K562 treated with DMSO at 1 percent for 24 hours (cell line): ENCODE measurements around the gene ACP3. TPM values are rescaled to one million over a fixed set of nuclear protein-coding genes. Genes with fewer than 3 reads are reported as not detected.

ENCODE experiments used
- total RNA-seq: library from RNA; unstranded; fragments of 300-600 nt; gene quantifications from 2 replicates; pipeline ENCODE4 v1.2.3, GENCODE V29; 2022; ENCODE audit warnings: low read depth; ENCODE audit not compliant: insufficient read depth

The ACP3 gene, protein sequence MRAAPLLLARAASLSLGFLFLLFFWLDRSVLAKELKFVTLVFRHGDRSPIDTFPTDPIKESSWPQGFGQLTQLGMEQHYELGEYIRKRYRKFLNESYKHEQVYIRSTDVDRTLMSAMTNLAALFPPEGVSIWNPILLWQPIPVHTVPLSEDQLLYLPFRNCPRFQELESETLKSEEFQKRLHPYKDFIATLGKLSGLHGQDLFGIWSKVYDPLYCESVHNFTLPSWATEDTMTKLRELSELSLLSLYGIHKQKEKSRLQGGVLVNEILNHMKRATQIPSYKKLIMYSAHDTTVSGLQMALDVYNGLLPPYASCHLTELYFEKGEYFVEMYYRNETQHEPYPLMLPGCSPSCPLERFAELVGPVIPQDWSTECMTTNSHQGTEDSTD
- total RNA-seq = 0.93 and 1.9 TPM in 2 replicates

DNA sequence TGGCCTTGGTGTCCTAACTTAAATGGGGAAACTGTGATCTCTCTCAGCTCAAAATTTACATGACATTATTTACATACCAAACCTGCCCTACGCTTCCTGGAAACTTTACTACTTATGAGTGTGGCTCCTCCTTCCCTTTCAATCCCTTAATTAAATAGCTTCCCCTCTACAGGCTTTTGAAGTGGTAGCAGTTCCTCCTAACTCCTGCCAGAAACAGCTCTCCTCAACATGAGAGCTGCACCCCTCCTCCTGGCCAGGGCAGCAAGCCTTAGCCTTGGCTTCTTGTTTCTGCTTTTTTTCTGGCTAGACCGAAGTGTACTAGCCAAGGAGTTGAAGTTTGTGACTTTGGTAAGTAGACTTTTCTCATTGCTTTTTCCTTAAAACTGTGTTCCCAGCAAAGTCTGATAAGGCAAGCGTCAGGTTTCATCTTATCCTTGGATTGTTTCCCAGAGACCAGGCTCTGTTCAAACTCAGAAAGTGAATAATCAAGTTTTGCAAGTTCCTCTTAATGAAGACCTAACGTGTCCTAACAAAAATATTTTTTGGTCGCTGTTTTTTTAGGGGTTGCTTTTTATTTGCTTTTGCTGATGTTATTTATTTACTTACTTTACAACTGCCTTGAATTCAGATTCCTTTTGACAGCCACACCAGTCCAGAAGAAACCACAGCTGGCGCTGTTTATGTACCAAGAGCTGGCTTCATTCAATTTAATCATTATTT is at the start of gene ACP3:
Gene ACP3 (plus strand): TSS at position 179 of the 720 bp plus-strand sequence. CDS start 50 bp downstream, at position 229.

Other genes with a start within 250 kb of the ACP3 start
- 6.3 and 7.2 TPM in 2 replicates for gene DNAJC13, start 100.1 kb downstream of the ACP3 start, total RNA-seq